Astrocyte of the cerebellum (primary cell): ENCODE measurements around the gene DNAJC1.
"Not testable (repeated sequence)": the region's sequence is repeated elsewhere in the genome, so short reads cannot be mapped to it uniquely, and the experiment has no call there.

Experiments
- DNase-seq: peaks from one replicate; pipeline ENCODE4 v3.0.0-alpha.2; 2011; ENCODE audit warnings: low read depth
- H3K4me3 ChIP-seq: 2 replicates; pipeline ENCODE4 v1.5.1; 2011; ENCODE audit warnings: mild to moderate bottlenecking, low read depth, low read length, moderate library complexity
- in situ Hi-C: cut with HindIII; loops from 2 replicates; pipeline ENCODE4 v1.10.0; 2017; ENCODE audit warnings: low sequenced_read_pairs
- TF ChIP-seq, protein P1 (sequence below): IDR thresholded peaks from 2 replicates; pipeline ENCODE4 v1.5.1; 2012; ENCODE audit warnings: low read length, low read depth, moderate library complexity, mild to moderate bottlenecking; ENCODE audit errors: missing control alignments

DNAJC1 gene

DNA sequence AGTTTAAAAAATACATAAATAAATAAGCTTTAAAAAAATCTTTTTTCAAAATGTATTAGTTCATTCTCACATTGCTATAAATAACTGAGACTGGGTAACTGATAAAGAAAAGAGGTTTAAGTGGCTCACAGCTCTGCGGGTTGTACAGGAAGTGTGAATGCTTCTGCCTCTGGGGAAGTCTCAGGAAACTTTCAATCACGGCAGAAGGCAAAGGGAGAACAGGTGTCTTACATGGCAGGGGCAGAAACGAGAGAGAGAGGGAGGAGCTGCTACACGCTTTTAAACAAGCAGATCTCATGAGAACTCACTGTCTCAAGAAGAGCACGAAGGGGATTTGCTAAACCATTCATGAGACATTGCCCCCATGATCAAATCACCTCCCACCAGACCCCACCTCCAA lies 114.6 kb downstream of the DNAJC1 start:
- TF ChIP-seq, protein P1, sequence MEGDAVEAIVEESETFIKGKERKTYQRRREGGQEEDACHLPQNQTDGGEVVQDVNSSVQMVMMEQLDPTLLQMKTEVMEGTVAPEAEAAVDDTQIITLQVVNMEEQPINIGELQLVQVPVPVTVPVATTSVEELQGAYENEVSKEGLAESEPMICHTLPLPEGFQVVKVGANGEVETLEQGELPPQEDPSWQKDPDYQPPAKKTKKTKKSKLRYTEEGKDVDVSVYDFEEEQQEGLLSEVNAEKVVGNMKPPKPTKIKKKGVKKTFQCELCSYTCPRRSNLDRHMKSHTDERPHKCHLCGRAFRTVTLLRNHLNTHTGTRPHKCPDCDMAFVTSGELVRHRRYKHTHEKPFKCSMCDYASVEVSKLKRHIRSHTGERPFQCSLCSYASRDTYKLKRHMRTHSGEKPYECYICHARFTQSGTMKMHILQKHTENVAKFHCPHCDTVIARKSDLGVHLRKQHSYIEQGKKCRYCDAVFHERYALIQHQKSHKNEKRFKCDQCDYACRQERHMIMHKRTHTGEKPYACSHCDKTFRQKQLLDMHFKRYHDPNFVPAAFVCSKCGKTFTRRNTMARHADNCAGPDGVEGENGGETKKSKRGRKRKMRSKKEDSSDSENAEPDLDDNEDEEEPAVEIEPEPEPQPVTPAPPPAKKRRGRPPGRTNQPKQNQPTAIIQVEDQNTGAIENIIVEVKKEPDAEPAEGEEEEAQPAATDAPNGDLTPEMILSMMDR, result no peak
- H3K4me3 ChIP-seq, result no peak overlapping the region
- DNase-seq, result no peak
- in situ Hi-C loops, result no loop called here

GRCh38 chr10:21885940-21886339 lies 117.6 kb downstream of the DNAJC1 start:
- H3K4me3 ChIP-seq, result no peak overlapping the region
- in situ Hi-C loops, result no loop called here
- DNase-seq, result no peak
- TF ChIP-seq, protein P1, result no peak

- TF ChIP-seq, protein P1, result no peak
- H3K4me3 ChIP-seq, result no peak overlapping the region
- in situ Hi-C loops, result no loop called here
- DNase-seq, result no peak
Observed at GRCh38 chr10:21873198-21873597, 130.3 kb downstream of the DNAJC1 start.

DNA sequence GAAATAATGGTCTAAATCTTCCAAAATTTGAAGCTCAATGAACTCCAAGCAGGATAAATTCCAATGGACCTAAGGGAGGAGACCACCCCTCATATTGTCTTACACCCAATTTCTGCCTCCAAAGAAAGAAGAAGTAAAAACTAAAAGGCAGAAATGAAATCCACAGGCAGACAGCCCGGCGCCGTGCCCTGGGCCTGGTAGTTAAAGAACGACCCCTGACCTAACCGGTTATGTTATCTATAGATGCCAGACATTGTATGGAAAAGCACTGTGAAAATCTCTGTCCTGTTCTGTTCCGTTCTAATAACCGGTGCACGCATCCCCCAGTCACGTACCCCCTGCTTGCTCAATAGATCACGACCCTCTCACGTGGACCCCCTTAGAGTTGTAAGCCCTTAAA lies 130.8 kb downstream of the DNAJC1 start:
- in situ Hi-C loops, H3K4me3 ChIP-seq, DNase-seq: not testable (repeated sequence)

DNA sequence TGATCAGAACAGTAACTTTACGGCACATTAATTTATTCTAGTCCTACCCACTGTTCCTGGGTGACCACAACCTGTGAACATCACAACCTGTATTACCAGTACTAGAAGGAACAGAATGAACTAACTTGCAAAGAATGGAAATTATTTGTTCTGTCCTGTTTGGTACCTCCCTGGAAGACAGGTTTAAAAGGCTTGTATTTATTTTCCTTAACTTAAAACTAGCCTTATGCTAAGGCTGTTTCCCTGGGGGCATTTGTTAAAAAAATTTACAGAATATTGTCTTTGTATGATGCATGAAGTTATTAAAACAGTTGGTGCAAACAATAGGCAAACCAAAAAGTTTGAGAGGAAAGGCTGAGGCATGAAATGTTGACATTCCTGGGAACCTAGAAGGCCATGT lies 132.7 kb downstream of the DNAJC1 start:
- in situ Hi-C loops, result no loop called here
- TF ChIP-seq, protein P1, result no peak
- DNase-seq, result no peak
- H3K4me3 ChIP-seq, result no peak overlapping the region

DNA sequence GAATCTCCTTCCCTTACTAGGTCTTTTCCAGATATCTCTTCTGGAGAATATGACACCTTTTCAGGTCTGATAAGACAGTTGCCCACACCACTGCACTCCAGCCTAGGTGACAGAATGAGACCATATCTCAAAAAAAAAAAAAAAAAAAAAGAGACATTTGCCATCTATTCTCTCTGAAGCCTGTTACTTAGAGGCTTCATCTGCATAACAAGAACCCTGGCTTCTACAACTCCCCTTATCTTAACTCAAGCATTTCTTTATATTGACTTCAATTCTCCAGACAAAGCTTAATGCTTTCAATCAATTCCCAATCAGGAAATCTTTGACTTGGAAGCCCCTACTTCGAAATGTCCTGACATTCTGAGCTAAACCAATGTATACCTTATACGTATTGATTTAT lies 134.4 kb downstream of the DNAJC1 start:
- DNase-seq, in situ Hi-C loops, H3K4me3 ChIP-seq: not testable (repeated sequence)

- H3K4me3 ChIP-seq, result no peak overlapping the region
- TF ChIP-seq, protein P1, result no peak
- in situ Hi-C loops, result no loop called here
- peak; percentile 6 for DNase-seq
Observed at GRCh38 chr10:21860718-21861117, 142.8 kb downstream of the DNAJC1 start.

DNA sequence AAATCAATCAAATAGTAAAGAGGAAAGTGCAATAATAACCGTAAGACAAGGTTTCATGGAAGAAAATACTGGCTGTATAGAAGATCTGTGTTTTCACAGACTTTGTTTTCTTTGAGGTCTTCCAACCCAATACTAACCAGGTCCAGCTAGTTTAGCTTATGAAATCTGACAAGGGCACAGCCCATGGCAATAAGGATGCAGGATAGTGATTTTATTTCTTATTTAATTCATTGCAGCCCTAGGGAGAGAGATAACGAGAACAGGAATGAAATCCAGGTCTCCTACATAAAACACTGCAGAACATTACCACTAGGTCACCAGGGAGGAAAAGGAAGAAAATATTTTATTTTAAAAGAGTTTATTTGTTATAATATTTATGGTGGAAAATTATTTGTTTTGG lies 145.1 kb downstream of the DNAJC1 start:
- no peak overlapping the region for H3K4me3 ChIP-seq
- TF ChIP-seq, protein P1, result no peak
- DNase-seq, result no peak
- in situ Hi-C loops, result no loop called here
